ENCODE measurements around the gene C9orf43.
"Not testable (repeated sequence)": the region's sequence is repeated elsewhere in the genome, so short reads cannot be mapped to it uniquely, and the experiment has no call there.

C9orf43 gene

GRCh38 chr9:113403646-113404045, 6.9 kb upstream of the C9orf43 start:
- no peak overlapping the region for H3K4me3 ChIP-seq (ENCODE audit: low read depth, low read length)
- DNase-seq (ENCODE audit: low read depth, low spot score) = no peak
- no peak for TF ChIP-seq CTCF (IDR thresholded peaks at IDR 0.05; ENCODE audit: low read depth, low read length)
- in situ Hi-C loops (cut with HindIII; ENCODE audit: low sequenced_read_pairs) = loop anchor here (25.0 kb wide), 1 partner anchor 259 kb away; no protein-coding TSS in a partner anchor

- in situ Hi-C loops (cut with HindIII; ENCODE audit: low sequenced_read_pairs) = loop anchor here (25.0 kb wide), 1 partner anchor 256 kb away; no protein-coding TSS in a partner anchor
- not testable (repeated sequence) for H3K4me3 ChIP-seq (ENCODE audit: low read depth, low read length); DNase-seq (ENCODE audit: low read depth, low spot score)
Measured at GRCh38 chr9:113406353-113406752, 4.2 kb upstream of the C9orf43 start.

- H3K4me3 ChIP-seq (ENCODE audit: low read depth, low read length) = not testable (repeated sequence)
- peak; percentile 89 for TF ChIP-seq CTCF (IDR thresholded peaks at IDR 0.05; ENCODE audit: low read depth, low read length)
- in situ Hi-C loops (cut with HindIII; ENCODE audit: low sequenced_read_pairs) = loop anchor here (25.0 kb wide), 1 partner anchor 255 kb away; no protein-coding TSS in a partner anchor
- DNase-seq (ENCODE audit: low read depth, low spot score) = peak; percentile 77
Measured at GRCh38 chr9:113406873-113407511, 3.6 kb upstream of the C9orf43 start.

GRCh38 chr9:113409481-113409880, 1.1 kb upstream of the C9orf43 start:
- no peak for DNase-seq (ENCODE audit: low read depth, low spot score)
- H3K4me3 ChIP-seq (ENCODE audit: low read depth, low read length) = peak overlapping the region; percentile 98

GRCh38 chr9:113409883-113410206, 702 bp upstream of the C9orf43 start:
- H3K4me3 ChIP-seq (ENCODE audit: low read depth, low read length) = peak overlapping the region; percentile 98
- in situ Hi-C loops (cut with HindIII; ENCODE audit: low sequenced_read_pairs) = loop anchor here (25.0 kb wide), 1 partner anchor 252 kb away; no protein-coding TSS in a partner anchor
- no peak for TF ChIP-seq CTCF (IDR thresholded peaks at IDR 0.05; ENCODE audit: low read depth, low read length)
- DNase-seq (ENCODE audit: low read depth, low spot score) = no peak

More at GRCh38 chr9:113409481-113409880, 1.1 kb upstream of the C9orf43 start:
- TF ChIP-seq CTCF (IDR thresholded peaks at IDR 0.05; ENCODE audit: low read depth, low read length) = no peak
- in situ Hi-C loops (cut with HindIII; ENCODE audit: low sequenced_read_pairs) = loop anchor here (25.0 kb wide), 1 partner anchor 253 kb away; no protein-coding TSS in a partner anchor

GRCh38 chr9:113416149-113416721, 5.7 kb downstream of the C9orf43 start:
- no peak for TF ChIP-seq CTCF (IDR thresholded peaks at IDR 0.05; ENCODE audit: low read depth, low read length)
- DNase-seq (ENCODE audit: low read depth, low spot score) = no peak
- in situ Hi-C loops (cut with HindIII; ENCODE audit: low sequenced_read_pairs) = loop anchor here (25.0 kb wide), 1 partner anchor 246 kb away; no protein-coding TSS in a partner anchor
- H3K4me3 ChIP-seq (ENCODE audit: low read depth, low read length) = no peak overlapping the region

GRCh38 chr9:113417370-113417769, 6.8 kb downstream of the C9orf43 start:
- no peak for TF ChIP-seq CTCF (IDR thresholded peaks at IDR 0.05; ENCODE audit: low read depth, low read length)
- no peak for DNase-seq (ENCODE audit: low read depth, low spot score)
- in situ Hi-C loops (cut with HindIII; ENCODE audit: low sequenced_read_pairs) = loop anchor here (25.0 kb wide), 1 partner anchor 245 kb away; no protein-coding TSS in a partner anchor

More at GRCh38 chr9:113417370-113417769, 6.8 kb downstream of the C9orf43 start:
- H3K4me3 ChIP-seq (ENCODE audit: low read depth, low read length) = no peak overlapping the region

Data from astrocyte of the spinal cord (primary cell).